ENCODE data around the gene MEI1. TPM values are rescaled to one million over a fixed set of nuclear protein-coding genes. Genes with fewer than 3 reads are reported as not detected.

MEI1 gene
- total RNA-seq, 4 donors from 2014 or later: 0.16 to 13.6 (median 6.3) TPM

DNA sequence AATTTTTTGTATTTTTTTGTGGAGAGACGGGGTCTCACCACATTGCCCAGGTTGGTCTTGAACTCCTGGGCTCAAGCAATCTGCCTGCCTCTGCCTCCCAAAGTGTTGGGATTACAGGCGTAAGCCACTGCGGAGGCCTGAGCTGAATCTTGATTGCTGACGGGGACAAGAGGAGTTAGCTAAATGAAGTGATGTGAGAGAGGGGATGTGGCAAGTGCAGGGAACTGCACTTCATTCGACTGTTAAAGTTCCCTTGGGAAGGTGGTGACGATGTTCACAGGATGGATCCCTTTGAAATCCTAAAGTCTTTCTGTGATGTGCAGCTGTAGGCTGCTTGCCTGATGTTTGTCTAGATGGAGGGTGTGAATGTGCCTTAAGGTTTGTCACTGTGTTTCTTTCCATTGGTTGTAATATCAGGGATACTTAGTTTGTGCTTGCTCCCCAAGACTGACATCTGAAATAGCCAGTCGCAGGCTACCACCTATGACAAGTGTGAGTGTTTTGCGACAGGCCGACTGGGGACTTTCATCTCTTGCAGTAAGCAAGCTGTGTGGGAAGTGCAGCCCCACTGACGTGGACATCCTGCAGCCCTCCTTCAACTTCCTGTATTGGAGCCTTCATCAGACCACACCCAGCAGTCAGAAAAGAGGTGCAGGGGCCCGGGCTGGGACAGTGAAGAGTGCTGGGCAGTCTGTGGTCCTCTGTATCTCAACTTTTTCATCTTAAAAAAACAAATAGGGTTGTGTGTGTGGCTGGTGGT is 81.6 kb downstream of the MEI1 start:
- TF ChIP-seq CTCF (IDR thresholded peaks at IDR 0.05; ENCODE audit: low read depth): no peak

DNA sequence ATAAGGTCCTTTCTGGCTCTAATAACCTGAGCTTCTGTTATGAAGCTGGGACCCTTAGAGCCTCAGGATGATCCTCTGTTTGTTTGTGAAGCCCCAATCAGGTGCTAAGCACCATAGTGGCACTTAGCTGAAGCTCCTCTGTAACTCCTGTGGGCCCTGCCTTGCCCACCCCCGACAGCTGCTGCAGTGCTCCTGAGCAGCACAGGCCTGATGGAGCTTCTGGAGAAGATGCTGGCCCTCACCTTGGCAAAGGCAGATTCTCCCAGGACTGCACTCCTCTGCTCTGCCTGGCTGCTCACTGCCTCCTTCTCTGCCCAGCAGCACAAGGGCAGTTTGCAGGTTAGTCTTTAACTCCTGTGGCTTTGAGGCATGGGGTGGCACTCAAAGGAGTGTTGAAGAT is 82.2 kb downstream of the MEI1 start:
- no peak for TF ChIP-seq CTCF (IDR thresholded peaks at IDR 0.05; ENCODE audit: low read depth)

GRCh38 chr22:41782316-41782715 is 83.0 kb downstream of the MEI1 start:
- no peak for TF ChIP-seq CTCF (IDR thresholded peaks at IDR 0.05; ENCODE audit: low read depth)

GRCh38 chr22:41782751-41783150 is 83.4 kb downstream of the MEI1 start:
- no peak for TF ChIP-seq CTCF (IDR thresholded peaks at IDR 0.05; ENCODE audit: low read depth)

- TF ChIP-seq CTCF (IDR thresholded peaks at IDR 0.05; ENCODE audit: low read depth): no peak
These were observed 88.0 kb downstream of the MEI1 start for GRCh38 chr22:41787331-41787730.

GRCh38 chr22:41793871-41794270 is 94.6 kb downstream of the MEI1 start:
- no peak for TF ChIP-seq CTCF (IDR thresholded peaks at IDR 0.05; ENCODE audit: low read depth)

DNA sequence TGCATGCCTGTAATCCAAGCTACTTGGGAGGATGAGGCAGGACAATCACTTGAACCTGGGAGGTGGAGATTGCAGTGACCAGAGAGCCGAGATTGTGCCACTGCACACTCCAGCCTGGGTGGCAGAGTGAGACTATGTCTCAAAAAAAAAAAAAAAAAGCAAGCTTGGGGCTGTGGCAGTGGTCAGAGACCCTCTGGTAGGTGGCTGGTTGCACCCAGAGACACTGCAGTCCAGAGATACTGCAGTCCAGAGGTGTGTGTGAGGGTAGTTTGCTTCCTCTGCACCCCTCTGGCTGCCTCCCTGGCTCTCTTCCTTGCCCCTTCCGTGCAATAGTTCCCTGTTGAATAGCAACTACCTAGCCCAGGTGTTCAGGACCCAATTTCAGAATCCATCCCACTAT is 99.4 kb downstream of the MEI1 start:
- TF ChIP-seq CTCF (IDR thresholded peaks at IDR 0.05; ENCODE audit: low read depth): no peak
